NOMO-1 treated with DMSO at 0.1 percent for 48 hours (cell line): ENCODE results near the gene PPP3CA.

Experiments
- DNase-seq: peaks from one replicate; lab custom pipeline; 2025; ENCODE audit not compliant: unreplicated experiment; lab: John Stamatoyannopoulos, UW

PPP3CA gene

GRCh38 chr4:101066626-101067170 is 280.6 kb downstream of the PPP3CA start:
- DNase-seq: no peak

- no peak for DNase-seq
These were observed 281.3 kb downstream of the PPP3CA start for GRCh38 chr4:101065935-101066485.

- no peak for DNase-seq
These were observed 282.0 kb downstream of the PPP3CA start for GRCh38 chr4:101065346-101065745.

DNA sequence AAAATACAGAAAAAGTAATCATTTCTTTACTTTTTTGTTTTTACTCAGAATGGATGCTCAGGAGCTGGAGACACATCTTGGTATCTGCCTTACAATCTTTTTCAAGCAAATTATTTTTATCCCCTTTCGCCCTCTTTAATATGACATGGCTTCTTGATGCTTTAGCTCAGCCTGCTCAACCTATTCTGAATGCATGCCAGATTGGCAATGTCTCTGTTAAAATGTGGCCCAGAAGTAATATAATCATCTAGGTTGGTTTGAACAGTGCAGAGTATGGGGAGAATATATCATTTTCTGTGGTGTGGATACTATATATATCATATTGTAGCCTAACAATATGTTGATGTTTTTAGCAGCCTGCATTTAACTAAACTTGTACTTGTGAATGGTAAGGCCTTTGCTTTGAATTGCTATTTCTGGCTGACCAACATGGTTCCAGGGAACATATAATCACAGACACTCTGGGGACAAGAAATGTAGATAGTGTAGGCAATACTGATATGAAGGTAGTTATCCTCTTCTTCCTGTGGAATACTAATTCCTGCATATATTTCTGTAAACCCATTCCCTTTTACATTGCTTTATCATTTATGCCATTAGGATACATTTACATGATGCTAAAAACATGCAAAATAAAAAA is 282.7 kb downstream of the PPP3CA start:
- no peak for DNase-seq

GRCh38 chr4:101055392-101055791 is 291.9 kb downstream of the PPP3CA start:
- DNase-seq: no peak

DNA sequence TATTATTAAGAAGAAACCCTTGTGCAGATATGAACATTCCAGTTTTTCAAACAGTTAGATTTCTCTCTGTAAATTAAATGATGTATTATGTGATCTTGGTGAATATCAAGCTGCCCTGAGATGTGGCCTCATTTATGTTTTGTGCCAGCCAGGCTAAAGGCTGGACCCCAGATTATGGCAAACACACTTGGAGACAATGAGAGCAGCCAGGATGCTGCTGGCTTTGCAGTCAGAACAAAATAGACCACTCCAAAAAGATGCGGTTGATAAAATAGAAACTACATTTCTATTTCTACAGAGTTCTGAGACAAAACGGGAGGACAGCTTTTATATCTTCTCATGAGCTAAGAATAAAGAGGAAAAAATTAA is 296.5 kb downstream of the PPP3CA start:
- no peak for DNase-seq

DNA sequence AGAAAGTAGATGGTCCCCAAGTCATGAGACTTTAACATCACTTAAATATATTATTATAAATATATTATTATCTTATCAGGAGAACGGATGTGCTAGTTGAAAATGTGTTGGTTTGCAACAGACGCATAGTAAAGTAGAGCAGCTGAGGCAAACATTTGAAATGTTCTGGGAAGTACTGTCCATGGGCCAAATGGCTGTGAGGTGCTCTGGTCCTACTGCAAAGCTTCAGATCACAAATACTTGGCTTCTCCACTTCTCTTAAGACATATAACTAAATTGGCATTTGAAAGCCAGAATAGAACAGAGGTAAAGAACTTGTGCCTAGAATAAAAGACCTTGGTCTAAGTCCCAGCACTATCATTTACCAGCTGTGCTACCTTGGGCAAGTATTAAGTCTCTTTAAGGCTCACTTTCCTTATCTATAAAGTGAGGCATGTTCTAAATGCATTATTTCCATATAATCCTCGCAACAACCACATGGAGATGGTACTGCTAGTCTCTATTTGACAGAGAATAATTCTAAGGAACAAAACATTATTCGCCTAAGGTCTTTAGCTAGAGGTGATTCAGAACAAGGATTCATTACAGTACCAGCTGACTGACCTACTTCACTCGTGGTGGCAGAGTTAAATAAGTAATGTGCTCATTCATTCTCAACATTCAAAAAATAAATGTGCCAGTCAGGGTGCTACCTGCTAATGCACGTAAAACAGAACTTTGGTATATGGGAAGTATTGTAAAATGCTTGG is 297.1 kb downstream of the PPP3CA start:
- no peak for DNase-seq

GRCh38 chr4:101049549-101050001 is 297.8 kb downstream of the PPP3CA start:
- DNase-seq: no peak

GRCh38 chr4:101044766-101045165 is 302.6 kb downstream of the PPP3CA start:
- DNase-seq: no peak

- DNase-seq: no peak
These were observed 304.5 kb downstream of the PPP3CA start for GRCh38 chr4:101042847-101043246.

- DNase-seq: no peak
These were observed 306.6 kb downstream of the PPP3CA start for GRCh38 chr4:101040776-101041175.

DNA sequence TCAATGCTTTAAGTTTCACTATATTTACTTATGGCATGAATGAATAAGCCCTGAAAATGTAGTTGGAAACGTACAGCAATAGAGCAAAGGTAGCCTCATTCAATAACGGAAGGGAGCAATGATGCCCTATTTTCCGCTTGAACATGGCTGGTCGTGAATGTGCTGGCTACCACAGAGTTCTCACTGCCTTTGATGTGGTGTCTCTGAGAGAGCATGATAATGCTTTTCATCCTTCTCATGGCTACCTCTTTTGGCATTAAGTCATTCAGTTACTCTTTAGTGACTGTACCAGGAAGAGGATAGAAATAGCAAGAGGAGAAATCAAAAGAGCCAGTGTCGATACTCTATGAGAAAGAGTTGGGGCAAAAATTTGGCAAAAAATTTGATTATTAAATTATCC is 308.0 kb downstream of the PPP3CA start:
- no peak for DNase-seq

GRCh38 chr4:101037938-101038413 is 309.4 kb downstream of the PPP3CA start:
- no peak for DNase-seq

DNA sequence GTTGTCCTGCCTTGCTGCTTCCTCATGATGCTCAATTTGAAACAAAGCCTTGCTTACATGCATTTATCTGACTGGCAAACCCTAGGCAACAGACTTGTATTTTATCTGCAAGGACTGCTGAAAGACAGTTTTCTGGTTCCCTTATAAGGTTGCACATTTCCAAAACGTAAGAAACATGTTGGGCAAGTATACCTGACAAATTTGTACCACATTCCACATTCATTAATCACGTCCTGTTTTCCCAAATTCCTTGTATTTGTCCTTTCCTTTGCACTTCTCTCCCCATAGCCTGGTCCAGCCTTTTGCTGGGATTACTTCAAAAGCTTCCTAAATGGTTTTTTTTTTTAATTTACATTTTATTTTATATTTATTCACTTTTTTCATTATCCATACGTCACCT is 310.1 kb downstream of the PPP3CA start:
- DNase-seq: no peak

DNA sequence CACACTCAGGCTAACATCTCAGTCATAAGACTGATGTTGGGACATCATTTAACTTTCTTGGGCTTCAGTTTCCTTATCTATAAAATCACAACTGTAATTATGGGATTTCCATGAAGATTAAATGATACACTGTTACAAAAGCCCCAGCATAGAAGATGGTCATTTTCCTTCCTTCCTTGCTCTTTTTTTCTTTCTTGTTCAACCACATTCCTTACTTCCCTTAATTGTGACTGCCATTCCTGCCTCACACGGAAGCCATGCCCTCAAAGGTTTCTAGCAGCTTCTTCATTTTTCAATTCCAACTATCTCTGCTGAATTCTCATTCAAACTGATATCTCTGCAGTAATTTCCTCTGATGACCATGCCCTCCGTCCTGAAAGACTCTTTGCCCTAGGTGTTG is 311.8 kb downstream of the PPP3CA start:
- no peak for DNase-seq

GRCh38 chr4:101033986-101034385 is 313.3 kb downstream of the PPP3CA start:
- no peak for DNase-seq

GRCh38 chr4:101032541-101032940 is 314.8 kb downstream of the PPP3CA start:
- DNase-seq: no peak

DNA sequence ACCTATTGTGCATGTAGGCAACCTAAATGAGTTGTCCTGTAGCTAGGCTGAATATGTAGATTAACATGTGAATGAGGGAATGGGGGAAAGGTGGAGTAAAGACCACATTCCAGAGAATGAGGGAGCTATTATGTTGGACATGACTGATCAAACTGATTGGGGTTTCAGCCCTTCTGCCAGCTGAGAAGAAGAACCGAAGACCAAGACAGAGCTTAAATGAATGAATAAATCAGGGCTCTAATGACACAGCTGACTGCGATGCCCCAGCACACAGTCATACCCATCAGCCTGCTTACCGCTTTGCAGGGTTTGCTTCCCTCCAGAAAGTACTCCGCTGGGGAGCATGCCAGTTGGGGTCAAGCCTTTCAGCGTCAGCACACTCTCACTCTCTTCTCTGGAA is 315.4 kb downstream of the PPP3CA start:
- DNase-seq: no peak

DNA sequence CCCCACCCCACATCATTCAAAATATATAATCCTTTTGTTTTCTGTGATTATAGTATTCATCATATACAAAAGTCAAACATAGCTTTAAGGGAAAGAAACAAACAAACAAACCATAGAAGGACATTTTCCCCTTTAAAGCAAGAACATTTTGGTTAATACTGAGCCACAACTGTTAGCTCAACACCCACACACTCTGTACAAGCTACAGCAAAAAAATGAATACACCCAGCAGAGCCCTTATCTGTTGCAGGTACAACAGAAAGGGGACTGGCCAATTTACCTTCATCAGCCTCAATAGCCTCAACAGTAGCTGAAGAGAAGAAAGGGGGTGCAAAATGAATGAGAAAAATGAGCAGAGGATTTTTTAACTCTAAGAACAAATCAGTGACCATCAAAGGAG is 318.4 kb downstream of the PPP3CA start:
- DNase-seq: no peak

DNA sequence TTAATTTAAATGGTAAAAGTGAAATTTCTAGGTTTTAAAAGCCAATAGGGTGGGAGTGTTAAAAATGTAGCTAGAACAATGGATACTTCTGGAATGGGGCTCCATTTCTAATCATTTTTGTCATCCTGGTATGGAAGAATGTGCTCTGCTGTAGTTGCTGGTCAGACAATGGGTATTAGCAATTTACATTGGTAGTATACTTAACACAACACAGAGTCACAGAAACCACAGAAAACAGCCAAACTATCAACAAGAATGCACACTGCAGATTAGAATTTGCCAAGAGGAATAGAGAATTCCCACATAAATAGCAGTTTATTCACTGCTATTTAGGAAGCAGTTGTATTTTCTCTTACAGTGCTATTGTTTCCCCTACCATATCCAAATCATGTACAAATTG is 319.6 kb downstream of the PPP3CA start:
- DNase-seq: no peak

GRCh38 chr4:101025755-101026154 is 321.6 kb downstream of the PPP3CA start:
- no peak for DNase-seq
